ENCODE data around the gene NUP42. TPM values are rescaled to one million over a fixed set of nuclear protein-coding genes. Genes with fewer than 3 reads are reported as not detected.
"Not testable (repeated sequence)": the region's sequence is repeated elsewhere in the genome, so short reads cannot be mapped to it uniquely, and the experiment has no call there.

Gene NUP42
- 41.7 TPM for total RNA-seq

GRCh38 chr7:23181684-23182553, at the start of gene NUP42:
Gene NUP42, plus strand, starts transcription at chr7:23182048. Its CDS starts 38 bp downstream, at chr7:23182086.
- peak; percentile 95 for DNase-seq (ENCODE audit: low spot score)

- DNase-seq (ENCODE audit: low spot score): no peak
Measured at GRCh38 chr7:23133797-23134196, 48.1 kb upstream of the NUP42 start.

- no peak for DNase-seq (ENCODE audit: low spot score)
Measured at GRCh38 chr7:23135755-23136154, 46.1 kb upstream of the NUP42 start.

- DNase-seq (ENCODE audit: low spot score): no peak
Measured at GRCh38 chr7:23136216-23136615, 45.6 kb upstream of the NUP42 start.

GRCh38 chr7:23157679-23158078, 24.2 kb upstream of the NUP42 start:
- DNase-seq (ENCODE audit: low spot score): no peak

- DNase-seq (ENCODE audit: low spot score): no peak
Measured at GRCh38 chr7:23158546-23158945, 23.3 kb upstream of the NUP42 start.

GRCh38 chr7:23161482-23161881, 20.4 kb upstream of the NUP42 start:
- DNase-seq (ENCODE audit: low spot score): no peak

- no peak for DNase-seq (ENCODE audit: low spot score)
Measured at GRCh38 chr7:23164846-23165245, 17.0 kb upstream of the NUP42 start.

GRCh38 chr7:23165316-23165715, 16.5 kb upstream of the NUP42 start:
- no peak for DNase-seq (ENCODE audit: low spot score)

- no peak for DNase-seq (ENCODE audit: low spot score)
Measured at GRCh38 chr7:23167691-23168090, 14.2 kb upstream of the NUP42 start.

GRCh38 chr7:23168111-23168885, 13.6 kb upstream of the NUP42 start:
- DNase-seq (ENCODE audit: low spot score): no peak

- DNase-seq (ENCODE audit: low spot score): no peak
Measured at GRCh38 chr7:23175938-23176337, 5.9 kb upstream of the NUP42 start.

- DNase-seq (ENCODE audit: low spot score): no peak
Measured at GRCh38 chr7:23183279-23184012, 1.6 kb downstream of the NUP42 start.

- no peak for DNase-seq (ENCODE audit: low spot score)
Measured at GRCh38 chr7:23184291-23184690, 2.4 kb downstream of the NUP42 start.

GRCh38 chr7:23184709-23185359, 3.0 kb downstream of the NUP42 start:
- DNase-seq (ENCODE audit: low spot score): no peak

GRCh38 chr7:23185980-23186379, 4.1 kb downstream of the NUP42 start:
- DNase-seq (ENCODE audit: low spot score): no peak

GRCh38 chr7:23191022-23191421, 9.2 kb downstream of the NUP42 start:
- DNase-seq (ENCODE audit: low spot score): no peak

GRCh38 chr7:23193650-23194227, 11.9 kb downstream of the NUP42 start:
- DNase-seq (ENCODE audit: low spot score): not testable (repeated sequence)

GRCh38 chr7:23196306-23196705, 14.5 kb downstream of the NUP42 start:
- DNase-seq (ENCODE audit: low spot score): no peak

GRCh38 chr7:23197745-23198144, 15.9 kb downstream of the NUP42 start:
- DNase-seq (ENCODE audit: low spot score): not testable (repeated sequence)

- DNase-seq (ENCODE audit: low spot score): no peak
Measured at GRCh38 chr7:23200331-23200730, 18.5 kb downstream of the NUP42 start.
